Kidney tubule cell (primary cell): ENCODE results near the gene FAIM2.
"Not testable (repeated sequence)": the region's sequence is repeated elsewhere in the genome, so short reads cannot be mapped to it uniquely, and the experiment has no call there.

Experiments
- DNase-seq: peaks from one replicate; pipeline ENCODE4 v3.0.0-alpha.2; 2018; ENCODE audit warnings: low spot score

Gene FAIM2

DNA sequence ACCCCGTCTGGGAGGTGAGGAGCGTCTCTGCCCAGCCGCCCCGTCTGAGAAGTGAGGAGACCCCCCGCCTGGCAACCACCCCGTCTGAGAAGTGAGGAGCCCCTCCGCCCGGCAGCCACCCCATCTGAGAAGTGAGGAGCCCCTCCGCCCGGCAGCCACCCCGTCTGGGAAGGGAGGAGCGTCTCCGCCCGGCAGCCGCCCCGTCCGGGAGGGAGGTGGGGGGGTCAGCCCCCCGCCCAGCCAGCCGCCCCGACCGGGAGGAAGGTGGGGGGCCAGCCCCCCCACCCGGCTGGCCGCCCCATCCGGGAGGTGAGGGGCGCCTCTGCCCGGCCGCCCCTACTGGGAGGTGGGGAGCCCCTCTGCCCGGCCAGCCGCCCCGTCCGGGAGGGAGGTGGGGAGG, 42.8 kb downstream of the FAIM2 start:
- DNase-seq = not testable (repeated sequence)

DNA sequence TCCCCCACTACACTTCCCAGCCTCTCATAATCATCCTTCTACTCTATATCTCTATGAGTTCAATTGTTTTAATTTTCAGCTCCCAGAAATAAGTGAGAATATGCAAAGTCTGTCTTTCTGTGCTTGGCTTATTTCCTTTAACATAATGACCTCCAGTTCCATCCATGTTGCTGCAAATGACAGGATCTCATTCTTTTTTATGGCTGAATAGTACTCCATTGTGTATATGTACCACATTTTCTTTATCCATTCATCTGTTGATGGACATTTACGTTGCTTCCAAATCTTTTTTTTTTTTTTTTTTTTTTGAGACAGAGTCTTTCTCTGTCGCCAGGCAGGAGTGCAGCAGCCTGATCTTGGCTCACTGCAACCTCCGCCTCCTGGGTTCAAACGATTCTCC, 47.8 kb downstream of the FAIM2 start:
- not testable (repeated sequence) for DNase-seq

GRCh38 chr12:49854976-49855375, 48.7 kb downstream of the FAIM2 start:
- DNase-seq = no peak

GRCh38 chr12:49853671-49854070, 50.0 kb downstream of the FAIM2 start:
- no peak for DNase-seq

- no peak for DNase-seq
Measured at GRCh38 chr12:49847161-49847560, 56.5 kb downstream of the FAIM2 start.

GRCh38 chr12:49846032-49846431, 57.7 kb downstream of the FAIM2 start:
- no peak for DNase-seq

- DNase-seq = no peak
Measured at GRCh38 chr12:49843876-49844437, 59.7 kb downstream of the FAIM2 start.

DNA sequence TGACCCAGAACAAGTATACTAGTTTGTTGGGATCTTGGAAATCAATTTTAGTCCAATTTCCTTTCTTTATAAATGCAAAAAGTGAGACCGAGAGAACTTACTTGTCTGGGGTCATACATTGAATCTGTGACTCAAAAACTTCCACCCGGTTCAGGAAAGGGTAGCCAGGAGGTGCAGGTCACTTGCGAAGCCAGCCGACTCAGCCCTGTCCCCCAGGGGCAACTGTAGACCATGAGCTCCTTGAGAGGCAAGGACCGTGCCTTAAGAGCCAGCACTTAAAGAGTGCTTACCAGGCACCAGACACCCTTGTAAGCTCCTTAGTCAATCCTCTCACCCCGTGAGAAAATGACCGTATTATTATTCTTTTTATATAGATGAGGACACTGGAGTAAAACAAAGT, 60.3 kb downstream of the FAIM2 start:
- no peak for DNase-seq

GRCh38 chr12:49842519-49843352, 61.0 kb downstream of the FAIM2 start, which contains the start of gene BCDIN3D:
Gene BCDIN3D, minus strand, starts transcription at chr12:49843106. Its CDS starts 19 bp downstream, at chr12:49843087.
- peak; percentile 97 for DNase-seq

GRCh38 chr12:49838973-49839633, 64.6 kb downstream of the FAIM2 start:
- DNase-seq = peak; percentile 40

DNA sequence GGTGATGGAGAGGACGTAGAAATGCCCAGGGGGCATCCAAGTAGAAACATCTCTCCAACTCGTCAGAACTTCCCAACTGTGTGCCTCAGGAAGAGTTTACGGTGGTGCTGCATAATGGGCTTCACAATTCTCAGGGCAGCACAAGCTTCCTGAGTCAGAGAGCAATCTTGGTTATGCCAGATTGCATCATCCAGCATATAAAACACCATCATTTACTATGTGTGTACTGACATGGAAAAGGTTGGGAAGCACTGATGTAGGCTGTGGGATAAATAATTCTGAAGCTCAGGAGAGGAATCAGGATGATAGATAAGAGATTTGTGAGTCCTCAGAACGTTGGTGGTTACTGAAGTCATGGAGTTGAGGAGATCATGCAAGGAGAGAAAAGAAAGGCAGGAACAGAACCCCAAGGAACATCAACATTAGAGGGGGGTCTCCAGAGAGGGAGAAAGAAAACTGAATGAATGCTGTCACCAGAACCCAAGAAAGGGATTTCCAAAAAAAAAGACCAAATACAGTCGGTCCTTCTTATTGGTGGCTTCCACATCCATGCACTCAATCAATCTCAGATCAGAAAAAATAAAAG, 70.8 kb downstream of the FAIM2 start:
- DNase-seq = peak; percentile 40

DNA sequence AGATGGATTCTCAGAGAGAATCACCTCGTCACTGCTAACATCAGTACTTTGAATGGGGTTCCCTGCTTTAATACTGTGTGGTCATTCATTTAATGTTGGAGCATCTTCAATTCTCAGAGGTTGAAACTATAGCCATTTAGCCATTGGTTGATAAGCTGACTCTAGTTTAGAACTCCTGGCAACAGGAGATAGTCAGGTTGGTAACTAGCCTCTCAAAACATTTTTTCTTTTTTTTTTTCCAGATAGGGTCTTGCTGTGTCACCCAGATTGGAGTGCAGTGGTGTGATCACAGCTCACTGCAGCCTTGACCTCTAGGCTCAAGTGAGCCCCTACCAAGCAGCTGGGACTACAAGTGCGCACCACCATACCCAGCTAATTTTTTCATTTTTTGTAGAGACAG, 72.0 kb downstream of the FAIM2 start:
- no peak for DNase-seq

DNA sequence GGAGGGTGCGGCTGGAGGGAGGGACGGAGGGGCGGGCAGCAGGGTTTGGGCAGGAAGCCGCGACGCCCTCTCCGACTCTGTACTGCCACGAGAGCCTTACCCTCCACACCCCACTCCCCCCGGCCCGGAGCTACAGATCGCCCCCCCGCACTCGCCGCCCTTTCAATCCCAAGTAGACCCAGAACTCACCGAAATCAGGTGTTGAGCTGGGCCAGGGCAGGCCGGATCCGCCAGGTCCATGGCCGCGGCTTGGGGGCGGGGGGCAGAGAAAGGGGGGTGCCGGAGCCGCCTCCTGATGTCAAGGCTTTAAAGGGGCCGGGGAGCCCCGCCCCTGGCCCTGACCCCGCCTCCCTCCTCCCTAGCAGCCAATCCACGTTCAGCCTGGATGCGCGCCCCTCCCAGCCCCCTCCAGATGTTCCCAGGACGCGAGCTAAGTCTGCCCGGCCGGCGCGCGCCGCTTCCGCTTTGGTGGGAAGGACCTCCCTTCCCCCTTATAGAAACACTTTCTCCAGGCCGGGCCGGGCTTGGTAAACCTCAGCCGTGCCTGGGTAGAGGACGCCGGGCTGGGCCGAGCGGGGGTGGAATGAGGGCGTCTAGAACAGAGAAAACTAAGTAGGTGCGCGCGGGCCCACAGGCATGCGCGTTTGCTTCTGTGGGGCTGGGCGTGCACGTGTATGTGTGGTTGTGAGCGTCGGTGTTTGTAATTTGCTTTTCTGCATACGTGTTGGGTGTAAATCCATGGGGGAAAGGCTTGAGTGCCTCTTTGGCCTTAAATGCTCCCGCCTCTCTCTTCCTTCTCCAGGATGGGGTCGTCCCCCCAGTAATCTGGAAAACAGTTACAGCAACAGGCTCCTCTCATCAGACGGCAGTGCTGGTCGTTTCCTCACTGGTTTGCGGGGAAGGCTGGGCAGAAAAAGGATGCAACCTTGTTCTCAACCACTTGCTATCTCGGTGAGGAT, 75.3 kb downstream of the FAIM2 start, which contains the start of gene NCKAP5L:
Gene NCKAP5L, minus strand, starts transcription at position 281 of the 959 bp plus-strand sequence. CDS start 24,369 bp downstream, outside the sequence.
- DNase-seq = peak; percentile 95

DNA sequence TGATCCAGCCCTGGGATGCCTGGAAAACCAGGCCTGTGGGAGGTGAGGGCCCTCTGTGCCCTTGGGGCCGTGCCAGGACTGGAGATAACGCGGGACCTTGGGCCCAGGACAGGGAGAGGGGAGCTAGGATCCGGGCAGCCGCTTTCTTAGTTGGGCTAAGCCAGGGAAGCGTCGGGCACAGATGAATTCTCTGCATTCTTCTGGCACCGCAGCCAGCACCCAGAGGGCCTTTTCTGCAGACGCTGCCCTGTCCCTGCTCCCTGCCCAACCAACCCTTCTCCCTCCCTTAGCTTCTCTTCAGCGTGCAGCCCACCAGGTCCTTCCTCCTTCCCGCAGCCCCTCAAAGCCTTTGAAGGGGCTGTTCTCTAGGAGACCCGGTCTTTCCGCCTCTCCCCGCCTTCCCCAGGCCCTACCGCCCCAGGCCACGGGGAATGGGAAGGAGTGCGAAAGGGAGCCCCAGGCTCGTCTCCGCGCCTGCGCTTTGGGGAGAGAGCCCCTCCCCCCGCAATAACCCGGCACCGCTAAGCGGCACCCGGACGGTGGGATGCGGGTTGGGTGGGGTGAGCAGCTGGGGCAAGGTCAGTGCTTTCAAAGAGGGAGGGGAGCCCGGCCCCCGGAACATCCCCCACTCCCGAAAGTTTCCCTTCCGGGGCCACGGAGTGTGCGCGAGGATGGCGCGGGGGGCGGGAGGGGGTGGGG, 76.2 kb downstream of the FAIM2 start:
- DNase-seq = peak; percentile 67

GRCh38 chr12:49827051-49827400, 76.7 kb downstream of the FAIM2 start:
- no peak for DNase-seq

GRCh38 chr12:49825971-49826421, 77.7 kb downstream of the FAIM2 start:
- DNase-seq = no peak

- DNase-seq = peak; percentile 6
Measured at GRCh38 chr12:49825360-49825970, 78.2 kb downstream of the FAIM2 start.

- DNase-seq = peak; percentile 23
Measured at GRCh38 chr12:49824895-49825294, 78.8 kb downstream of the FAIM2 start.

GRCh38 chr12:49824416-49824815, 79.3 kb downstream of the FAIM2 start:
- DNase-seq = no peak

DNA sequence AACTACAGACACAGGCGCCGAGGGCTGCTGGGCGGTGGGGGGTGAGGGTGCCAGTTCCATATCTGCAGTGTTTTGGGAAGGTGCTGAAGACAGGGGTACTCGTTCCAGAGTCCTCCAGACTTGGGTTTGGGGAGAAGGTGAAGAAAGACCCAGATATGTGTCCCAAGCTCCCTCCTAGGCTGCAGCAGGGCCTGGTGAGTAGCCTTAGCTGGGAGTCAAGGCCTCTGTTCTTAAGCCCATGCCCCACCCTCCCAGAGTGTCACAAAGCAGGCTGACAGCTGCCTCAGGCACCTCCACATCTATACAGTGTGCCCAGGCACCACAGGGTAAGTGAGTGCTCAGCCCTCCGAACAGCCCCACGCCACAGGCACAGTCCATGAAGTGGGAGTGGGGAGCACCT, 79.7 kb downstream of the FAIM2 start:
- no peak for DNase-seq
